Stimulated activated CD8-positive, alpha-beta memory T cell treated with anti-CD3 and anti-CD28 coated beads, Interleukin-12 subunit alpha, Interleukin-12 subunit beta, amount 100 ng/mL, for 1 hour (primary cell): ENCODE measurements around the gene ZNF362.
"Not testable (repeated sequence)": the region's sequence is repeated elsewhere in the genome, so short reads cannot be mapped to it uniquely, and the experiment has no call there.

ENCODE experiments used
- DNase-seq: peaks from one replicate; pipeline ENCODE4 v3.0.0-alpha.2; 2020; ENCODE audit warnings: low read depth

The ZNF362 gene

DNA sequence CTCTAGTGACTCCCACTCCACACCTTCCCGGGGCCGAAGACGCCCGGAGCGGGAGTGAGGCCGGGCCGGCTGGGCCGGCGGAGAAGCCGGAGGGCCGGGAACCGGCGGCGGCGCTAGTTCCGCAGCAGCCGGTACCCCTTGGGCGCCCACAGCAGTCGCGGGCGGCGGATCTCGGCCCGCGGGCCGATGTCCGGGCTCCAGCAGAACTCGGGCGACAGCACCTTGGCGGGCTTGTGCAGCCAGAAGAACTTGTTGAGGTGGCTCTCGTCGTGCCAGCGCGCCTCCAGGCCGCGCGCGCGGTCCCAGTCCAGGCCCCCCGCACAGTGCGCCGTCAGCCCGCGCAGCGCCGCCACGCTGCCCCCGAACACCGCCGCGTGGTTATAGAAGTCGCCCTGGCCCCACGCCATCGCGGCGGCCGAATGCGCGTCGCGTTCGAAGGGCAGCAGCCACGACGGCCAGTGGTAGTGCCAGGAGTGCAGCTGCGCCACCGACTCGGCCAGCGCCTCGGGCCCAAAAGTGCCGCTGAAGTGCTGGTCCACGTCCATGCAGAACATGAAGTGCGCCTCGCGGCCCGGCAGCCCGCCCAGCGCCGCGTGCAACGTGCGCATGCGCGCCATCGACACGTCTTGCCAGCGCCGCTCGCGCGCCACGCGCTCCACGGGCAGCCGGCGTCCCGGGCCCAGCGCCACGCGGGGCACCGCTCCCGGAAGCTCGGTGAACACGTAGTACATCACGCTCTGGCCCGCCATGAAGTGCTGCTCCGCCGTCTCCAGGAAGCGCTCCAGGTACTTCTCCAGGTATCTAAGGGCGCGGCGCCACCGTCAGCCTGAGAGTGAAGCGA is 50.6 kb downstream of the ZNF362 start:
- no peak for DNase-seq

GRCh38 chr1:33307494-33307864 is 51.2 kb downstream of the ZNF362 start:
- no peak for DNase-seq

GRCh38 chr1:33309351-33309750 is 53.1 kb downstream of the ZNF362 start:
- not testable (repeated sequence) for DNase-seq

DNA sequence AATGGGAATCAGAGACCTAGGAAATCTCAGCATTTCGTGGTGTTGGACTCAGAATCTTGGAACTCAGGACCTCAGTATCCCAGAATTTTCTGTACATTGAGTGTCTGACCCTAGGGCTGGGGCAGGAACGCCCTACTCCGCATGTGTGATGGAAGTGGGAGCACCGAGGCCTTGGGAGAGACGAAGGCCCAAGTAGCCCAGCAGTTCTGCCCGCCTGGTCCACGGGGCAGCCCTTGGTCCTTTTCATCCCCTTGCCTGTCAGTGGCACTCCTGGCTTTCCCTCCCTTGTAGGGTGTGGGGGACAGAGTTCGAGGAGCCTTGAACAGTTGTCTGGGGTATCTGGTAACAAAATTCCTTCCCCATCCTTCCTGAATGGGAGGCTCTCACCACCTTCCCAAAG is 54.4 kb downstream of the ZNF362 start:
- no peak for DNase-seq

- DNase-seq = no peak
These were observed 55.6 kb downstream of the ZNF362 start for GRCh38 chr1:33311706-33312412.

DNA sequence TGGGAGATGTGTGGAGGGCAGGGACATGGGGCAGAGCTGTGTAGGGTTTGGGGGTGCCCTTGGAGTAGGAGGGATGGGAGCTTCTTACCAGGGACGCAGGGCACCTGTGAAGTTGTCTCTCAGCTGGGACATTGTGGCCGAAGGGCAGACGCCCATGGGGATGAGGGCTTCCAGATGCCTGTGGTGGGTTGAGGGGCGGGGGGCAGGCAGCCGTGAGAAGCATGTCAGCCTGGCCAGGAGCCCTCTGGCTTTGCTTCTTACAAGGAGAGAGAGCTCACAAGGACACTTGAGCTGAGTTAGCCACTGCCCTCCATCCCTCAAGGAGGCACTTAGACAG is 56.1 kb downstream of the ZNF362 start:
- no peak for DNase-seq

- no peak for DNase-seq
These were observed 58.1 kb downstream of the ZNF362 start for GRCh38 chr1:33314416-33314815.

- DNase-seq = no peak
These were observed 60.3 kb downstream of the ZNF362 start for GRCh38 chr1:33316601-33317000.

DNA sequence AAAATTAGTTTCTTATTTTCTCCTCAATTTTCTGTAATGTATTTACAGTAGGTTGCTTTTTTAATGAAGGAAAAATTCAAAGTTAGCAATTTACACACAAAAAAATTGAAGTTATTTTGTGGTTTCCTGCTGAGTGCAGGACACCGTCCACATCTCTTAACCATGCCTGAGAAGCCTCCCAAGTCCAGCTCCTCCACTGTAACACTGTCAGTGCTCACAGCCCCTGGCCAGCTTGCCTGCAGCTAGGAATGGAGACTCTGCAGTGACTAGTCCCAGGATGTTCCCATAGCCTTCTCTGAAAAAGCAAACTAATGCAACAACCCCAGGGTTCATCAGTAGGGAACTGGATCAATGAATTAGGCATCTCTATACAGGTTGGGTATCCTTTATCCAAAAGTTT is 61.1 kb downstream of the ZNF362 start:
- no peak for DNase-seq

GRCh38 chr1:33317946-33318345 is 61.7 kb downstream of the ZNF362 start:
- no peak for DNase-seq

- no peak for DNase-seq
These were observed 63.1 kb downstream of the ZNF362 start for GRCh38 chr1:33319186-33319948.

- no peak for DNase-seq
These were observed 63.8 kb downstream of the ZNF362 start for GRCh38 chr1:33319949-33320618.

- DNase-seq = no peak
These were observed 64.4 kb downstream of the ZNF362 start, which contains the start of gene A3GALT2 for GRCh38 chr1:33320619-33321165. Gene A3GALT2, minus strand, starts transcription at chr1:33321098. Its CDS starts 0 bp downstream, at chr1:33321098.

GRCh38 chr1:33321178-33321577 is 64.9 kb downstream of the ZNF362 start:
- DNase-seq = no peak

GRCh38 chr1:33322109-33322508 is 65.8 kb downstream of the ZNF362 start:
- DNase-seq = no peak

DNA sequence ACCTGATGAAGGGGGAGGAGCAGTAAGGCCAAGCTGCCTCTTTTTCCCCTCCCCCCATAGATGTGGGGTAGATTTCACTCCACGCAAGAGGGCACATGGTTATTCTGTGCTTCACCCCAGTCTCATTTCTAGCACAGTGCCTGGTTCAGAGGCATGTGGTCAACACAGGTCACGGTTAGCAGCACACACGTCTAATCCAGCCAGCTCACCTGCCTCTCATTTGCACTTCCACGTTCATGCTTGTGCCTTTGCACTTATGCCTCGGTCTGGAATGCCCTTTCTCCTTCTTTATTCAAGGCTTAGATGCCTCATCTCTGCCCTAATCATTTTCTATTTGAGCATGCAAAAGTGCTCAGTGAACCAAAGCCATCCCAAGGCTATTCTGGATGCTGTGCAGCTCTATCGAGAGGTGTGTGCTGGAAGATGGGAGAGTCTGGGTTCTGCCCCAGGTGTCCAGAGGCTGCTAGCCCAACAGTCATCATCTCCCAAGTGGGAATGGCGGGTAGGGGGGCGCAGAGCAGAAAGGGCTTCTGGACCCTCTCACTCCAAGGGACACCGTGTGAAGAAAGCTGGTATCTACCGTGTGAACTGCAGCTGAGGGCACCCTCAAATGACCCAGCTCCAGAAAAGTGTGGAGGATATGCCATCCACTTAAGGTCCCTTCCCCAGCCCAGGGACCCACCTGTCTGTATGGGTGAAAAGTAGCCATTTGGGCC is 66.7 kb downstream of the ZNF362 start:
- no peak for DNase-seq

DNA sequence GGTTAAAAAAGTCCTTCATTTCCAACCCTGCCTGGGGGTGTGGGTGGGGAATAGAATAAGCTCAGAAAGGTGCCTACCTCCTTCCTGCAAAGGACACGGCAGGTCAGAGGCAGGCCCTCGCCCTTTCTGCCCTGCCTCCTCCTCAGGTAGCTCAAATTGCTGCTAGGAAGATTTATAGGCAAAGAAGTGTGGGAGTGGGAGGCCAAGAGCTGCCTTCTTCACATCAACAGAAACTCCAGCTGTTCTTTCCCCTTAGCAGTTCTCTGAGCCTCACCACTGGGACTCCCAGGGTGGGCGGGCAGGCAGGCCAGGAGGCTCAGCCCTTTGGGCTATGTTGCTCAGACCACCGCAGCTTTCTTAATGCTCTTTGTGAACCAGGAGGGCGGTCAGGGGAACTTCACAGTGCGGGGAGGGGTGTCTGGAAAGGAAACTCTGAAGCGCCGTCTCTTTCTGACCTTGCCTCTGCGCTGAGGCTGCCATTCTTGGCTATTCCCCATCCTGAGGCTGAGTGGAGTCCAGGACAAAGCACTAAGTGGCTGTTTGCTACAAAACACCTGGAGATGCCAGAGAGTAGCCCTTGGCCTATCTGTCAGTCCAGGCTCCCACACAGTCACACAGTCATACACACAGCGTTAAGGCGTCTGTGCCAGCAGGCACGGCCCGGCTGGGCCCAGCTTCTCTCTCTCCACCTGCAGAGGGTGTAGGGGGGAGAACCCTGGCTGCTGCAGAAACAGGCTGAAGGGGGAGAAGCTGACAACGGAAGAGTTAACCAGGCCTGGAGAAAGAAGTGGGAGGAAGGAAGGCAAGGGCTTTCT is 67.6 kb downstream of the ZNF362 start:
- no peak for DNase-seq

- DNase-seq = no peak
These were observed 68.6 kb downstream of the ZNF362 start for GRCh38 chr1:33324677-33325575.

DNA sequence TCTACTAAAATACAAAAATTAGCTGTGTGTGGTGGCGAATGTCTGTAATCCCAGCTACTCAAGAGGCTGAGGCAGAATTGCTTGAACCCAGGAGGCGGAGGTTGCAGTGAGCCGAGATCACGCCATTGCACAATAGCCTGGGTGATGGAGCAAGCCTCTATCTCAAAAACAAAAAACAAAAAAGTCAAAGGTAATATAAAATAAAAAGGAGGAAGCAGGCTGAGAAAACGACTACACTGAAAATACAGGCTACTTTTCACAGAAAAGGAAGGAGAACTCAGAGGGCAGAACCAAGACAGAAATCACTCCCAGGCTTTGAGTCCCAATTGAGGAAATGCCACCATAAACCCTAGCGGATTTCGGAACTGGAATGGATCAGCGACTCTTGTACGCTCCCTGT is 70.5 kb downstream of the ZNF362 start:
- DNase-seq = no peak
